CD4-positive, alpha-beta T cell (primary cell): ENCODE measurements around the gene CYSRT1. TPM values are rescaled to one million over a fixed set of nuclear protein-coding genes. Genes with fewer than 3 reads are reported as not detected.
"Not testable (repeated sequence)": the region's sequence is repeated elsewhere in the genome, so short reads cannot be mapped to it uniquely, and the experiment has no call there.

ENCODE experiments used
- ATAC-seq: fragments of 200-7000 bp; cut with Tn5 transposase; one replicate; pipeline ENCODE4 v1.10.0; 2022; ENCODE audit warnings: mild to moderate bottlenecking; ENCODE audit not compliant: poor library complexity
- CTCF ChIA-PET: fragments of 350-600 bp; sonication (Branson Sonifier 250); formaldehyde crosslinking; loops from one replicate; lab custom pipeline; 2021; ENCODE audit warnings: antibody characterized with exemption, inconsistent platforms; lab: Charles Lee
- POLR2A ChIA-PET: fragments of 350-600 bp; sonication (Branson Sonifier 250); formaldehyde crosslinking; loops from one replicate; lab custom pipeline; 2021; ENCODE audit warnings: antibody characterized with exemption, inconsistent platforms; lab: Charles Lee
- DNase-seq, 14 experiments: peaks; one replicate each; pipeline ENCODE4 v3.0.0-alpha.2; 2013 to 2020; ENCODE audit warnings: mixed read lengths in 2 of 14
- H3K27ac ChIP-seq, 2 donors: one replicate each; pipeline versions ENCODE4 v1.5.1 to v1.7.0; 2013; ENCODE audit warnings: low read length in 2 of 2, low read depth in 1 of 2, mild to moderate bottlenecking in 1 of 2
- H3K27me3 ChIP-seq, 2 experiments: 1 replicate in 1 of 2; 2 replicates in 1 of 2; pipeline versions ENCODE4 v1.6.1 to v1.7.0; 2013; ENCODE audit warnings: low read length in 2 of 2, control low read depth in 1 of 2, mild to moderate bottlenecking in 1 of 2, moderate library complexity in 1 of 2; ENCODE audit not compliant: insufficient read depth in 2 of 2, control insufficient read depth in 1 of 2
- H3K36me3 ChIP-seq: one replicate; pipeline ENCODE4 v1.6.1; 2013; ENCODE audit warnings: low read length, control low read depth; ENCODE audit not compliant: insufficient read depth
- H3K4me1 ChIP-seq: one replicate; pipeline ENCODE4 v1.6.1; 2013; ENCODE audit warnings: low read length, control low read depth; ENCODE audit not compliant: insufficient read depth
- H3K4me3 ChIP-seq: one replicate; pipeline ENCODE4 v1.5.1; 2013; ENCODE audit warnings: mild to moderate bottlenecking, low read length, moderate library complexity
- H3K9me3 ChIP-seq, 2 experiments: 1 replicate in 1 of 2; 2 replicates in 1 of 2; pipeline versions ENCODE4 v1.6.1 to v1.7.0; 2013; ENCODE audit warnings: low read length in 2 of 2, mild to moderate bottlenecking in 2 of 2, control low read depth in 1 of 2, moderate library complexity in 1 of 2; ENCODE audit not compliant: control insufficient read depth in 1 of 2, insufficient read depth in 1 of 2
- H3K27ac Mint-ChIP-seq: one replicate; pipeline ENCODE4 v1.8.0; 2020; ENCODE audit warnings: mixed read lengths
- H3K27me3 Mint-ChIP-seq: one replicate; pipeline ENCODE4 v1.8.0; 2021; ENCODE audit warnings: mixed read lengths
- H3K36me3 Mint-ChIP-seq: one replicate; pipeline ENCODE4 v1.8.0; 2021; ENCODE audit warnings: low read depth, mixed read lengths
- H3K4me1 Mint-ChIP-seq: one replicate; pipeline ENCODE4 v1.8.0; 2021; ENCODE audit warnings: low read depth, mixed read lengths
- H3K4me3 Mint-ChIP-seq: one replicate; pipeline ENCODE4 v1.8.0; 2020; ENCODE audit warnings: mild to moderate bottlenecking, mixed read lengths
- H3K9me3 Mint-ChIP-seq: one replicate; pipeline ENCODE4 v1.8.0; 2020; ENCODE audit warnings: mixed read lengths
- intact Hi-C, 2 experiments: fragments of 100-400 bp; cut with DNase I in 1 of 2; cut with micrococcal nuclease in 1 of 2; formaldehyde crosslinking; loops; one replicate each; pipeline versions ENCODE4 v1.15.1 to v1.9.0; 2023 to 2025; cut with DNase I, micrococcal nuclease
- total RNA-seq, 174 experiments: library from RNA in 2 of 174; stranded (reverse) in 2 of 174; gene quantifications; one replicate each; pipeline ENCODE4 v1.2.3 and lab custom pipeline; 2021 to 2026
- TF ChIP-seq, protein P1 (sequence below): fragments of 200-600 bp; IDR thresholded peaks from one replicate; pipeline ENCODE4 v1.8.0; 2022; ENCODE audit warnings: antibody characterized with exemption, mild to moderate bottlenecking

Gene CYSRT1
- total RNA-seq, 2 experiments from 2014 or later = 0.33 to 0.42 TPM

DNA sequence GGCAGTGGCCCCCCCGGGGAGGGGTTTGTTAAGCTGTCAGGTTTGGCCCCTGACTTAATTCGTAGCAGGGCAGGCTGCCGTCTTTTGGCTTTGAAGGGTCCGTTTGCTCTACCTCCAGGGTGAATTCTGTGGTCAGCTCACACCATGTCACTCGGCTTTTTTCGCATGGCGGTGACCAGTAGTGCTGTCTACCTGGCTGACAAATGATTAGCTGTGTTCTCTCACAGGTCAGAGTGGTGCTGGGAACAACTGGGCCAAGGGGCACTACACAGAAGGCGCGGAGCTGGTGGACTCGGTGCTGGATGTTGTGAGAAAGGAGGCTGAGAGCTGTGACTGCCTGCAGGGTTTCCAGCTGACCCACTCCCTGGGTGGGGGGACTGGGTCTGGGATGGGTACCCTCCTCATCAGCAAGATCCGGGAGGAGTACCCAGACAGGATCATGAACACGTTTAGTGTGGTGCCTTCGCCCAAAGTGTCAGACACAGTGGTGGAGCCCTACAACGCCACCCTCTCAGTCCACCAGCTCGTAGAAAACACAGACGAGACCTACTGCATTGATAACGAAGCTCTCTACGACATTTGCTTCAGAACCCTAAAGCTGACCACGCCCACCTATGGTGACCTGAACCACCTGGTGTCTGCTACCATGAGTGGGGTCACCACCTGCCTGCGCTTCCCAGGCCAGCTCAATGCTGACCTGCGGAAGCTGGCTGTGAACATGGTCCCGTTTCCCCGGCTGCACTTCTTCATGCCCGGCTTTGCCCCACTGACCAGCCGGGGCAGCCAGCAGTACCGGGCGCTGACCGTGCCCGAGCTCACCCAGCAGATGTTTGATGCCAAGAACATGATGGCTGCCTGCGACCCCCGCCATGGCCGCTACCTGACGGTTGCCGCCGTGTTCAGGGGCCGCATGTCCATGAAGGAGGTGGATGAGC is 17.6 kb downstream of the CYSRT1 start:
- DNase-seq (peak in 2 of 14 experiments; percentile 18 to 21), ATAC-seq (no peak)
- Mint-ChIP-seq H3K27ac (peak overlapping the region; percentile 89), H3K4me3 (peak overlapping the region; percentile 85), H3K4me1 (peaks cover 17% of the 10 kb centered on the region), H3K9me3 (no peaks in the 10 kb centered on the region), H3K36me3 (peaks cover 22% of the 10 kb centered on the region), H3K27me3 (no peaks in the 10 kb centered on the region)
- peak overlapping the region; percentile 68 for H3K4me3 ChIP-seq
- intact Hi-C loops = no loop called here
- H3K27me3 ChIP-seq = no peaks in the 10 kb centered on the region
- H3K27ac ChIP-seq = peak overlapping the region in 1 of 2 donors; percentile 53
- ChIA-PET POLR2A (interaction anchor here (0.8 to 3.3 kb wide), 6 partner anchors 11 to 156 kb away, joined by 3 to 27 read pairs (median 6); partner anchors contain the start of genes DPP7, MAN1B1, NELFB and TPRN), CTCF (interaction anchor here (1.3 kb wide), 1 partner anchor 12 kb away, joined by 4 read pairs; the partner anchor contains the start of gene NELFB)
- peaks cover 49% of the 10 kb centered on the region for H3K4me1 ChIP-seq
- H3K36me3 ChIP-seq = peaks cover 21% of the 10 kb centered on the region
- TF ChIP-seq, protein P1, sequence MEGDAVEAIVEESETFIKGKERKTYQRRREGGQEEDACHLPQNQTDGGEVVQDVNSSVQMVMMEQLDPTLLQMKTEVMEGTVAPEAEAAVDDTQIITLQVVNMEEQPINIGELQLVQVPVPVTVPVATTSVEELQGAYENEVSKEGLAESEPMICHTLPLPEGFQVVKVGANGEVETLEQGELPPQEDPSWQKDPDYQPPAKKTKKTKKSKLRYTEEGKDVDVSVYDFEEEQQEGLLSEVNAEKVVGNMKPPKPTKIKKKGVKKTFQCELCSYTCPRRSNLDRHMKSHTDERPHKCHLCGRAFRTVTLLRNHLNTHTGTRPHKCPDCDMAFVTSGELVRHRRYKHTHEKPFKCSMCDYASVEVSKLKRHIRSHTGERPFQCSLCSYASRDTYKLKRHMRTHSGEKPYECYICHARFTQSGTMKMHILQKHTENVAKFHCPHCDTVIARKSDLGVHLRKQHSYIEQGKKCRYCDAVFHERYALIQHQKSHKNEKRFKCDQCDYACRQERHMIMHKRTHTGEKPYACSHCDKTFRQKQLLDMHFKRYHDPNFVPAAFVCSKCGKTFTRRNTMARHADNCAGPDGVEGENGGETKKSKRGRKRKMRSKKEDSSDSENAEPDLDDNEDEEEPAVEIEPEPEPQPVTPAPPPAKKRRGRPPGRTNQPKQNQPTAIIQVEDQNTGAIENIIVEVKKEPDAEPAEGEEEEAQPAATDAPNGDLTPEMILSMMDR = no peak
- no peaks in the 10 kb centered on the region for H3K9me3 ChIP-seq

- Mint-ChIP-seq H3K36me3 (peaks cover 22% of the 10 kb centered on the region), H3K27ac (peak overlapping the region; percentile 89), H3K4me1 (peaks cover 17% of the 10 kb centered on the region), H3K4me3 (peak overlapping the region; percentile 85)
- ChIA-PET CTCF (interaction anchor here (1.3 kb wide), 1 partner anchor 12 kb away, joined by 4 read pairs; the partner anchor contains the start of gene NELFB), POLR2A (interaction anchor here (1.1 to 3.3 kb wide), 4 partner anchors 11 to 157 kb away, joined by 4 to 27 read pairs (median 8); partner anchors contain the start of genes MAN1B1, NELFB and TPRN)
- H3K9me3 ChIP-seq, intact Hi-C loops, H3K9me3 Mint-ChIP-seq, H3K27me3 Mint-ChIP-seq, H3K27ac ChIP-seq, H3K4me3 ChIP-seq, ATAC-seq, H3K27me3 ChIP-seq: not testable (repeated sequence)
- Histone ChIP-seq H3K4me1 (peaks cover 43% of the 10 kb centered on the region), H3K36me3 (peaks cover 21% of the 10 kb centered on the region)
- DNase-seq = peak in 1 of 14 experiments; percentile 5
Measured at GRCh38 chr9:137243266-137243625, 18.3 kb downstream of the CYSRT1 start.

DNA sequence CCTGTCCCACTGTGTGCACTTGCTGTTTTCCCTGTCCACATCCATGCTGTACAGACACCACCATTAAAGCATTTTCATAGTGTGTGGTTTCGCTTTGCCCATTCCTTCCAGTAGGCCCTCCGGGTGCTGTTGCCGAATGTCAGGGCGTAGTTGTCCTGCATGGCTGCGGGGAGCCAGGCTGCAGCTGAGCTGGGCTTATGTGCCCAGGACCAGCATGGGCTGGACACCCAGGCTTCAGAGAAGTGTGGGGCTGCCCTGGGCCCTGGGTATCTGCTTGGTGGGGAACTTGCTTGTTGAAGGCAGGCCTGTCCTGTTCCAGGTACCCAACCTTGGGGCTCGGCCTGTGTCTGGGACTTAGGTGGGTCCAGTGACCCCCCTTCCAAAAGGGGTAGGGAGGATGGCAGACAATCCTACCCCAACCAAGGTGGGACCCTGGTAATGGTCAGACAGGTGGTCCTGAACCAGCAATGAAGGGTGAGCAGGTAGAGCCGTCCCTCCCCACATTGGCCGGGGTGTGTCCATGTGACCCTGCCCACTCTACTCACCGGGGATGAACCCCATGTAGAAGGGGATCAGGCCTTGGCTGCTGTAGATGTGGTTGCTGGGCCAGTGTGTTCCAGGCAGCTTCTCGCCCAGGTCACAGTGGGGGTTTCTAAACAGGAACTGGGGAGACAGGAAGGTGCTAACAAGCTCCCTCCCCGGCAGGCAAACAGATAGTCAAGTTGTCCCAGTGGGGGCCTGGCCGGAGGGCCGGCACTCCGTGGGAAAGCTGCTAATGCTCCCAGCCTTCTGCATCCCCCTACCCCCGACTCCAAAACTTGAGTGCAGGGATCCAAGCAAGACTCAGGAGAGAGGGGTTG is 18.9 kb downstream of the CYSRT1 start:
- ChIA-PET POLR2A (interaction anchor here (1.1 to 3.3 kb wide), 3 partner anchors 10 to 157 kb away, joined by 4 to 27 read pairs (median 8); partner anchors contain the start of genes MAN1B1, NELFB and TPRN), CTCF (interaction anchor here (1.8 kb wide), 1 partner anchor 7 kb away, joined by 4 read pairs; no protein-coding TSS in a partner anchor)
- Histone ChIP-seq H3K27ac (no peak overlapping the region), H3K27me3 (no peaks in the 10 kb centered on the region), H3K4me1 (peaks cover 37% of the 10 kb centered on the region), H3K36me3 (peaks cover 21% of the 10 kb centered on the region), H3K4me3 (no peak overlapping the region), H3K9me3 (no peaks in the 10 kb centered on the region)
- peaks cover 22% of the 10 kb centered on the region for H3K36me3 Mint-ChIP-seq
- intact Hi-C loops = no loop called here
- peak overlapping the region; percentile 89 for H3K27ac Mint-ChIP-seq
- no peaks in the 10 kb centered on the region for H3K9me3 Mint-ChIP-seq
- ATAC-seq (no peak), DNase-seq (peak in 2 of 14 experiments; percentile 16)
- H3K27me3 Mint-ChIP-seq = no peaks in the 10 kb centered on the region
- H3K4me1 Mint-ChIP-seq = peaks cover 15% of the 10 kb centered on the region
- TF ChIP-seq, protein P1 = no peak
- H3K4me3 Mint-ChIP-seq = peak overlapping the region; percentile 85
